IPS-18a (cell line): ENCODE measurements around the gene NT5DC1.

Source experiments
- H3K27ac ChIP-seq: one replicate; pipeline ENCODE4 v1.5.1; 2013; ENCODE audit warnings: low read length
- H3K27me3 ChIP-seq: one replicate; pipeline ENCODE4 v1.6.1; 2013; ENCODE audit warnings: mild to moderate bottlenecking, low read length; ENCODE audit not compliant: control insufficient read depth, insufficient read depth
- H3K36me3 ChIP-seq: one replicate; pipeline ENCODE4 v1.6.1; 2013; ENCODE audit warnings: low read depth, low read length; ENCODE audit not compliant: control insufficient read depth
- H3K4me1 ChIP-seq: one replicate; pipeline ENCODE4 v1.6.1; 2013; ENCODE audit warnings: low read depth, low read length; ENCODE audit not compliant: control insufficient read depth
- H3K4me3 ChIP-seq: one replicate; pipeline ENCODE4 v1.5.1; 2013; ENCODE audit warnings: low read length
- H3K9ac ChIP-seq: one replicate; pipeline ENCODE4 v1.6.1; 2013; ENCODE audit warnings: mild to moderate bottlenecking, low read length, moderate library complexity
- H3K9me3 ChIP-seq: one replicate; pipeline ENCODE4 v1.6.1; 2013; ENCODE audit warnings: low read depth, low read length; ENCODE audit not compliant: control insufficient read depth

NT5DC1 gene

DNA sequence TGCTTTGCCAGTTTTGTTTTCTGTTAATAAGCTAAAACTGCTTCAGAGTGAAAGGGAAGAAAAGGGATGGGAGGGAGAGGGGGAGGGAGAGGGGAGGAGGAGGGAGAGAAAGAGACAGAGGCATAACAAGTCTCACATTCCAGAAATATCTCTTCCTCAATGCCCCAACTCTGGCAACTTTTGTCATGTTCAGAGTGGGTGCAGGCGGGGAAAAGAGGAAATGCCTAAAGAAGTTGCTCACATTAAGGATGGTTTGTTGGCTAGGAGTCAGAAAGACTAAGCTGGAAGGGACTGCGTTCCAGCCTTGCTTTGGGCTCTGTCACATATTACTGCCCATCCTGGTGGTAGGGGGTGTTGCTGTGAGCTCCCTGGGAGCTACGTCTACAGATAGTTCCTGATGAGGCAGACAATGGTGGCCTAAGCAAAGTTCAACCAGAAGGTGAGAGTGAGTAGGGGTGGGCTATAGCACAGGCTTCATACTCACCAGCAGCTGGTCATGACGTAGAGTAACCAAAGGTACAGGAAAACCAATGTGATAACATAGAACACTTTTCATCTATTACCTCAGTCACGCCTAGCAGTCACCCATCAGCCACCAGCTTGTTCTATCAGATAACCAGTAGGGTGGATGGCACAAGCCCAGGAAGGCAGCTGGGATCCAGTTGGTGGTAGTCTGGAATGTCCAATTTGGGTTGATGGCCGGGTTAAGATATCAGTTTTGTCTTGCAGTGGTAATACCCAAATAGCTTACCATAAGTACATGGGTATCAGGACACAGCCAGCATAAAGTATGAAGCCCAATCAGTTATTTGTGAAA lies 151.1 kb downstream of the NT5DC1 start:
- Histone ChIP-seq H3K27me3 (no peaks in the 10 kb centered on the region), H3K9ac (no peak overlapping the region), H3K9me3 (no peaks in the 10 kb centered on the region), H3K4me1 (peaks cover 17% of the 10 kb centered on the region), H3K4me3 (peak overlapping the region; percentile 43), H3K27ac (no peak overlapping the region), H3K36me3 (no peaks in the 10 kb centered on the region)

DNA sequence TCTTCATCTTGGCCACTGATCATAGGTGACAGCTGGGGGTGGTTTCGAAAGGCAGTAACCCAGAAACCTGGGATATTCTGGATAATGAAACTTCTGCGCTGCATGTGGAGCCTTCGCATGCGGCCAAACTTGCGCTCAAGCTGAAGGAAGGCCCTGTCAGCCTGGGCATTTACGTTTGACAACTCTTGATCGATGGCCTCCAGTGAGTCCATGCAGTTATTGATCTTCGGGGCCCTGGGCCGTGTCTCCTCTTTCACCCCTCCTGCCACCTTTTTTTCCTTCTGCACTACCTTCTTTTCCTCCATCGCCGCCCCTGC lies 152.5 kb downstream of the NT5DC1 start:
- H3K4me3 ChIP-seq, result peak overlapping the region; percentile 93
- H3K4me1 ChIP-seq, result peaks cover 17% of the 10 kb centered on the region
- no peaks in the 10 kb centered on the region for H3K36me3 ChIP-seq
- H3K27ac ChIP-seq, result no peak overlapping the region
- H3K27me3 ChIP-seq, result no peaks in the 10 kb centered on the region
- no peaks in the 10 kb centered on the region for H3K9me3 ChIP-seq
- peak overlapping the region; percentile 99 for H3K9ac ChIP-seq

DNA sequence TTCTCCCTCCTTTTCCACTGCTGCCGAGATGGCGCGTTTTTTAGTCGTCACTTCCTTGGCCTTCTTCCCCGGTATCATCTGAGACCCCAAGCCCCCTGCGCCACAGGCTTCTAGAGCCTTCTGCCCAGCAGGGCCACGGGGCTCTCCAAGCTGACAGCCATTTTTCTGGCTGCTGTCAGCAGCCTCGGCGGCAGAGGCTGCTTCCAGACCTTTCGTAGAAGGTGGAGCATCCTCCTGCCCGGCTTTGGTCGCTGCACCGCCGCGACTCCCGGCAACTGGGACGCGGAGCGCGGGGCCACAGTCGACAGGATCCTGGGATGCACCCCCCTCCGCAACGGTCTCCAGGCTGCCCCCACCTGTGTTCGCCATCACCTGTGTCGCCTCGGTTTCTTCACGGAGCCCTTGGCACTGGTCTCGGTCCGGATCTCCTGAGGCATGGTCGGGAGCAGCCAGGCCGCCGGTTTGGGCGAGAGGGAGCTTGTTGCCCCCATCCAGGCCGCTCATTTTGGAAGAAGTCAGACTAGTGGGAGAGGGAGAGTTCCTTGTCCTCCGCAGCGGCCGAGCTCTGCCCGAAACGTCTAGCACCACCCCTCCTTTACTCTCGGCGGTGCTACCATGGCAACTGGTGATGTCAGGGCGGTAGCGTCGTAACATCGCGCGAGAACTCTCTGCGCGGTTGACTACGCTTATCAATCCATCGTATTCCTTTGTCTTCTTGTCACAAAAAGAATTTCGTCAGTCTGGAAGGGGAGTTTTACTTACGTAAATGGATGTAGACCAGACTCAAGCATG lies 153.0 kb downstream of the NT5DC1 start, which contains the start of gene TSPYL4:
Gene TSPYL4, minus strand, starts transcription at position 571 of the 792 bp plus-strand sequence. Its CDS starts 67 bp downstream, at position 504.
- H3K36me3 ChIP-seq, result no peaks in the 10 kb centered on the region
- no peaks in the 10 kb centered on the region for H3K9me3 ChIP-seq
- peak within 1 kb of the TSS; percentile 99 for H3K27ac ChIP-seq
- H3K27me3 ChIP-seq, result no peaks in the 10 kb centered on the region
- H3K4me1 ChIP-seq, result peaks cover 17% of the 10 kb centered on the region
- peak within 1 kb of the TSS; percentile 93 for H3K4me3 ChIP-seq
- H3K9ac ChIP-seq, result peak within 1 kb of the TSS; percentile 99

- H3K36me3 ChIP-seq, result no peaks in the 10 kb centered on the region
- peaks cover 17% of the 10 kb centered on the region for H3K4me1 ChIP-seq
- H3K4me3 ChIP-seq, result peak overlapping the region; percentile 93
- peak overlapping the region; percentile 99 for H3K27ac ChIP-seq
- H3K27me3 ChIP-seq, result no peaks in the 10 kb centered on the region
- no peaks in the 10 kb centered on the region for H3K9me3 ChIP-seq
- H3K9ac ChIP-seq, result peak overlapping the region; percentile 99
Observed at GRCh38 chr6:116254297-116255056, 153.8 kb downstream of the NT5DC1 start.

DNA sequence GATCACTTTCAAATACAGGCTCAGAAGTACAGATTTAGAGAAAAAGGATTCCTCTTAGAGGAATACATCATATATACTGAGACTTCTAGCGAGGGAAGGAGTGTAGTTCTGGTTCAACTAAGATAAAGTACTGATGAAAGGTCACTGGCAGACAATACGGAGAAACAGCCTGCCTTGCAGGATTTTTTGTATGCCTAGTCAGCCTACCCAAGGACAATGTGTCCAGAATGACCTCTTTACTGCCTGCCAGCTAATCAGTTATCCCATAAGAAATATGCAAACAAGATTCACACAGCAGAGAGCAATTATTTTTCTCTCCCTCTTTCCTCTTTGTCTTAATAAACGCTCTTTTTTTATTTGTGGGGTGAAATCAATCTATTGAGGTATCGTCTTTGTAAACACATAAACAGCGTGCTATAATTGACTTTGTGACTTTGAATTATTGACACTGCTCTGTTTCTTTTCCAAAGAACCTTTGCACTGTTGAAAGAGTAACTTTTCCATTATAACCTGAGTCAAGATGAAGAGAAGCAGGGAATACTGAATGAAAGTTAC lies 154.7 kb downstream of the NT5DC1 start:
- peaks cover 17% of the 10 kb centered on the region for H3K4me1 ChIP-seq
- no peaks in the 10 kb centered on the region for H3K36me3 ChIP-seq
- peak overlapping the region; percentile 99 for H3K9ac ChIP-seq
- H3K4me3 ChIP-seq, result peak overlapping the region; percentile 93
- no peaks in the 10 kb centered on the region for H3K27me3 ChIP-seq
- H3K9me3 ChIP-seq, result no peaks in the 10 kb centered on the region
- no peak overlapping the region for H3K27ac ChIP-seq

GRCh38 chr6:116256694-116257093 lies 156.0 kb downstream of the NT5DC1 start:
- H3K36me3 ChIP-seq, result no peaks in the 10 kb centered on the region
- no peak overlapping the region for H3K9ac ChIP-seq
- peaks cover 17% of the 10 kb centered on the region for H3K4me1 ChIP-seq
- H3K9me3 ChIP-seq, result no peaks in the 10 kb centered on the region
- H3K27me3 ChIP-seq, result no peaks in the 10 kb centered on the region
- H3K27ac ChIP-seq, result no peak overlapping the region
- no peak overlapping the region for H3K4me3 ChIP-seq

DNA sequence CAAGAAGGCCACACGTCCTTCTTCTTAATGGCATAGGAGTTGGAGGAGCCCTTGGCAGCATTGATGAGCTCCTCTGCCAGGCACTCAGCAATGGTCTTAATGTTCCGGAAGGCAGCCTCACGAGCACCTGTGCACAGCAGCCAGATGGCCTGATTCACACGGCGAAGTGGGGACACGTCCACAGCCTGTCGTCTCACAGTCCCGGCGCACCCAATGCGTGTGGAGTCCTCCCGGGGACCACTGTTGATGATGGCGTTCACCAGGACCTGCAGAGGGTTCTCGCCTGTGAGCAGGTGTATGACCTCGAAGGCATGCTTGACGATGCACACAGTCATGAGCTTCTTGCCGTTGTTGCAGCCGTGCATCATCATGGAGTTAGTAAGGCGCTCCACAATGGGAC lies 157.9 kb downstream of the NT5DC1 start:
- H3K9me3 ChIP-seq, result no peaks in the 10 kb centered on the region
- H3K36me3 ChIP-seq, result no peaks in the 10 kb centered on the region
- H3K9ac ChIP-seq, result no peak overlapping the region
- H3K27ac ChIP-seq, result no peak overlapping the region
- H3K27me3 ChIP-seq, result no peaks in the 10 kb centered on the region
- H3K4me3 ChIP-seq, result no peak overlapping the region
- peaks cover 11% of the 10 kb centered on the region for H3K4me1 ChIP-seq

DNA sequence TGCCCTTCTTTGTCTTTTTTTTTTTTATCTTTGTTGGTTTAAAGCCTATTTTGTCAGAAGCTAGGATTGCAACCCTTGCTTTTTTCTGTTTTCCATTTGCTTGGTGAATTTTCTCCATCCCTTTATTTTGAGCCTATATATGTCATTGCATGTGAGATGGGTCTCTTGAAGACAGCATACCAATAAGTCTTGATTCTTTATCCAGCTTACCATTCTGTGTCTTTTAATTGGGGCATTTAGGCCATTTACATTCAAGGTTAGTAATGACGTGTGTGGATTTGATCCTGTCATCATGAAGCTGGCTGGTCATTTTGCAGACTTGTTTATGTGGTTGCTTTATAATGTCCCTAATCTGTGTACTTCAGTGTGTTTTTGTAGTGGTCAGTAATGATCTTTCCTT lies 162.7 kb downstream of the NT5DC1 start:
- Histone ChIP-seq H3K27me3 (no peaks in the 10 kb centered on the region), H3K9ac (no peak overlapping the region), H3K9me3 (no peaks in the 10 kb centered on the region), H3K4me3 (no peak overlapping the region), H3K4me1 (no peaks in the 10 kb centered on the region), H3K36me3 (no peaks in the 10 kb centered on the region), H3K27ac (no peak overlapping the region)

DNA sequence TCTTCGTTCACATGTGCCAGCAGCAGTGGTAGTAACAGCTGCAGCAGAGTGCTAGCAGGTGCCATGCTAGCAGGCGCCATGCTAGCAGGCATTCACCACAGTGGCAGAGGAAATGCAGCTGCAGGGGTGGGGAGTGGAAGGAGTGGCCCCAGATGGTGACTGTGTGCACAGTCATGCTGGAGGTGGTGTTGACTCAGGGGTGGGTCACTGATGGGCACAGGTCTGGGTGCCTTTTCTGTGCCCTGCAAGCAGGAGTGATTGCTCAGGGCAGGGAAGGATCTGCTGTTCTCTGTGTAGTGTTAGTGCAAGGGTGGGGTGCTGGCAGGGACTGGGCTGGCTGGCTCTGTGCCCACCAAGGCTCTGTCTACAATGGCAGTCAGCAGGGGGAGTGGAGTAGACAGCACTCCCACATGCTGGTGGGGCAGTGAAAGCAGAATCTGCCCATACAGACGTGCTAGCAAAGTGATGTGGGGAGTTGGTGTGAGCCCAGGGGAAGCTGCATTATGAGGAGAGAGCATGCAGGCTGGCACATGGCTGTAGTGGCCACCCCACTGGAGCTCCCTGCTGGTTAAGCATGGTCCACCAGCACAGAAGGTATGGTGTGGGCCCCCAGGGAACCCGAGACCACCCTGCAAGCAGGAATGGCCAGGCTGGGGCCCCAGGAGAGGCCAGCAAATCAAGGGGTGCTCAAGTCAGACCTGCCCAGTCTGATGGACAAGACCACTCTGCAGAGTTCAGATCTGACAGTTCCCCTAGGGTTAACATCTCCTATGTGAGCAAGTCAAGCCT lies 164.6 kb downstream of the NT5DC1 start:
- H3K27me3 ChIP-seq, result no peaks in the 10 kb centered on the region
- no peaks in the 10 kb centered on the region for H3K36me3 ChIP-seq
- H3K4me1 ChIP-seq, result no peaks in the 10 kb centered on the region
- H3K27ac ChIP-seq, result no peak overlapping the region
- H3K9ac ChIP-seq, result no peak overlapping the region
- H3K9me3 ChIP-seq, result no peaks in the 10 kb centered on the region
- no peak overlapping the region for H3K4me3 ChIP-seq

GRCh38 chr6:116266803-116267202 lies 166.2 kb downstream of the NT5DC1 start:
- Histone ChIP-seq H3K27me3 (no peaks in the 10 kb centered on the region), H3K9ac (no peak overlapping the region), H3K9me3 (no peaks in the 10 kb centered on the region), H3K36me3 (no peaks in the 10 kb centered on the region), H3K4me3 (no peak overlapping the region), H3K27ac (no peak overlapping the region), H3K4me1 (peaks cover 11% of the 10 kb centered on the region)
